A673 (cell line): ENCODE results near the gene PPP1R12C. TPM values are rescaled to one million over a fixed set of nuclear protein-coding genes. Genes with fewer than 3 reads are reported as not detected.

ENCODE experiments used
- BruUV-seq: library from RNA; stranded (reverse); fragments of 400-500 nt; replicated peaks from 2 replicates; lab custom pipeline; 2021; lab: Mats Ljungman, UMichigan
- CTCF ChIA-PET: fragments of 300-600 bp; sonication (Branson Sonifier 250); formaldehyde crosslinking; loops from one replicate; lab custom pipeline; 2022; ENCODE audit warnings: antibody characterized with exemption; lab: Charles Lee
- POLR2A ChIA-PET: fragments of 300-600 bp; sonication (Branson Sonifier 250); formaldehyde crosslinking; loops from one replicate; lab custom pipeline; 2022; ENCODE audit warnings: antibody characterized with exemption; ENCODE audit not compliant: low non-redundant PET; lab: Charles Lee
- DNase-seq: peaks from one replicate; pipeline ENCODE4 v3.0.0-alpha.2; 2015; ENCODE audit warnings: low spot score
- H3K27ac ChIP-seq: fragments of 200-600 bp; sonication (generic); 2 replicates; pipeline ENCODE4 v1.5.1; 2016; ENCODE audit warnings: mixed run types, low read depth, mild to moderate bottlenecking, mixed read lengths, antibody characterized with exemption, low read length; ENCODE audit not compliant: poor library complexity, severe bottlenecking
- H3K27me3 ChIP-seq: fragments of 200-600 bp; sonication (generic); replicated peaks from 2 replicates; pipeline ENCODE4 v1.6.1; 2017; ENCODE audit warnings: mixed run types, low read depth, mild to moderate bottlenecking, mixed read lengths, antibody characterized with exemption, low read length; ENCODE audit not compliant: insufficient read depth, poor library complexity
- H3K36me3 ChIP-seq: fragments of 200-600 bp; sonication (generic); 2 replicates; pipeline ENCODE4 v1.6.1; 2016; ENCODE audit warnings: mixed run types, mild to moderate bottlenecking, mixed read lengths, antibody characterized with exemption, low read length; ENCODE audit not compliant: insufficient read depth, poor library complexity, severe bottlenecking
- H3K4me1 ChIP-seq: fragments of 200-600 bp; sonication (generic); 2 replicates; pipeline ENCODE4 v1.6.1; 2017; ENCODE audit warnings: mixed run types, mild to moderate bottlenecking, mixed read lengths, antibody characterized with exemption, low read length; ENCODE audit not compliant: insufficient read depth, poor library complexity, severe bottlenecking
- H3K4me3 ChIP-seq: fragments of 200-600 bp; sonication (generic); 2 replicates; pipeline ENCODE4 v1.5.1; 2016; ENCODE audit warnings: low read depth, mixed run types, mild to moderate bottlenecking, mixed read lengths, low read length; ENCODE audit not compliant: poor library complexity, severe bottlenecking
- H3K9me3 ChIP-seq: fragments of 200-600 bp; sonication (generic); 2 replicates; pipeline ENCODE4 v1.6.1; 2016; ENCODE audit warnings: mixed run types, low read depth, mild to moderate bottlenecking, mixed read lengths, antibody characterized with exemption, low read length; ENCODE audit not compliant: poor library complexity, severe bottlenecking
- EZH2 ChIP-seq: fragments of 200-600 bp; sonication (generic); IDR thresholded peaks from 2 replicates; pipeline ENCODE4 v1.6.1; 2017; ENCODE audit warnings: borderline replicate concordance, low read depth, mild to moderate bottlenecking, mixed read lengths, antibody characterized with exemption, low read length; ENCODE audit not compliant: poor library complexity, severe bottlenecking
- intact Hi-C: fragments of 100-400 bp; cut with micrococcal nuclease; formaldehyde crosslinking; loops from one replicate; pipeline ENCODE4 v1.10.0; 2022; ENCODE audit not compliant: unreplicated experiment
- total RNA-seq: library from RNA; stranded (reverse); gene quantifications from 2 replicates; pipeline ENCODE4 v1.2.3, GENCODE V29; 2021
- TF ChIP-seq, protein P1 (sequence below): fragments of 300-800, 200-600 bp; sonication (generic); conservative IDR thresholded peaks from 2 replicates; pipeline ENCODE4 v1.5.1; 2017; ENCODE audit warnings: low read depth, mild to moderate bottlenecking, antibody characterized with exemption, low read length, moderate library complexity, mixed read lengths

The PPP1R12C gene
- total RNA-seq, 1 experiment from 2014 or later, result 94.6 TPM

DNA sequence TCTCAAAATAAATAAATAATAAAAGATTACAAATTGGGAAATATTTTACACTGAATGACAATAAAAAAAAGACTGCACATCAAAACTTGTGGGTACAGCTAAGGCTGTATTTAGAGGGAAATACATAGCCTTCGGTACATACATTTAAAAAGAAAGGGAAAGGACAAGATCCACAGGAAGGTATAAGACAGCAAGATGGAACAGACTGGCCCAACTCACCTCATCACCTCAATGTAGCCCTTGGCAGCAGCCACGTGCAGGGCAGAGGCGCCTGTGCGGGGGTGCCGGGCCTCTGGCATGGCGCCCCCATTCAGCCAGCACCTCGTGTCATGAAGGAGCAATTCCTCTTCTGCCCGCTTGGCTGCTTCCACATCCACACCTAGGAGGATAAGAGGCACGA lies 14.2 kb downstream of the PPP1R12C start:
- Histone ChIP-seq H3K4me1 (no peaks in the 10 kb centered on the region), H3K27ac (no peak overlapping the region), H3K9me3 (peaks cover 4% of the 10 kb centered on the region), H3K4me3 (no peak overlapping the region), H3K36me3 (peaks cover 15% of the 10 kb centered on the region), H3K27me3 (no peaks in the 10 kb centered on the region)
- ChIA-PET CTCF (no interaction called here), POLR2A (no interaction called here)
- TF ChIP-seq EZH2, result no peak
- DNase-seq, result no peak
- intact Hi-C loops, result no loop called here
- BruUV-seq, result no TSS peak

DNA sequence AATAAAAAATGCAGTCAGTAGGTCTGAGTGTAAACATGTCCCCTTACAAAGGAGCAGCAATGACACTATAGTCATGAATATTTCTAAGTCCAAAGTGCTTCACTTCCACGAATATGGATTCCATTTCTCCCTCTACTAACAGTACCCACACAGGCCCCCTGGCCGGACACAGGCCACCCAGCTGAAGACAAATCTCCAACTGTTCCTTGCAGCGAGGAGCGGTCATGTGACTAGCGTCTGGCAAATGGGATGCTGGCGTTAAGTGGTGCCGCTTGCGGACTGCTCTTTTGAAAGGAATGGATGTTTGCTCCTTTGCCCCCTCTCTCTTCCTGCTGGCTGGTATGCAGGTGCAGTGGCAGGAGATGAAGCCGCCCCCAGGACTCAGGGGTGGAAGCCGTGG lies 16.2 kb downstream of the PPP1R12C start:
- Histone ChIP-seq H3K27ac (no peak overlapping the region), H3K9me3 (peaks cover 4% of the 10 kb centered on the region), H3K4me3 (no peak overlapping the region), H3K36me3 (peaks cover 15% of the 10 kb centered on the region), H3K4me1 (no peaks in the 10 kb centered on the region), H3K27me3 (no peaks in the 10 kb centered on the region)
- POLR2A ChIA-PET, result no interaction called here
- no TSS peak for BruUV-seq
- CTCF ChIA-PET, result no interaction called here
- intact Hi-C loops, result no loop called here
- no peak for TF ChIP-seq EZH2
- TF ChIP-seq, protein P1, sequence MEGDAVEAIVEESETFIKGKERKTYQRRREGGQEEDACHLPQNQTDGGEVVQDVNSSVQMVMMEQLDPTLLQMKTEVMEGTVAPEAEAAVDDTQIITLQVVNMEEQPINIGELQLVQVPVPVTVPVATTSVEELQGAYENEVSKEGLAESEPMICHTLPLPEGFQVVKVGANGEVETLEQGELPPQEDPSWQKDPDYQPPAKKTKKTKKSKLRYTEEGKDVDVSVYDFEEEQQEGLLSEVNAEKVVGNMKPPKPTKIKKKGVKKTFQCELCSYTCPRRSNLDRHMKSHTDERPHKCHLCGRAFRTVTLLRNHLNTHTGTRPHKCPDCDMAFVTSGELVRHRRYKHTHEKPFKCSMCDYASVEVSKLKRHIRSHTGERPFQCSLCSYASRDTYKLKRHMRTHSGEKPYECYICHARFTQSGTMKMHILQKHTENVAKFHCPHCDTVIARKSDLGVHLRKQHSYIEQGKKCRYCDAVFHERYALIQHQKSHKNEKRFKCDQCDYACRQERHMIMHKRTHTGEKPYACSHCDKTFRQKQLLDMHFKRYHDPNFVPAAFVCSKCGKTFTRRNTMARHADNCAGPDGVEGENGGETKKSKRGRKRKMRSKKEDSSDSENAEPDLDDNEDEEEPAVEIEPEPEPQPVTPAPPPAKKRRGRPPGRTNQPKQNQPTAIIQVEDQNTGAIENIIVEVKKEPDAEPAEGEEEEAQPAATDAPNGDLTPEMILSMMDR, result no peak
- no peak for DNase-seq

DNA sequence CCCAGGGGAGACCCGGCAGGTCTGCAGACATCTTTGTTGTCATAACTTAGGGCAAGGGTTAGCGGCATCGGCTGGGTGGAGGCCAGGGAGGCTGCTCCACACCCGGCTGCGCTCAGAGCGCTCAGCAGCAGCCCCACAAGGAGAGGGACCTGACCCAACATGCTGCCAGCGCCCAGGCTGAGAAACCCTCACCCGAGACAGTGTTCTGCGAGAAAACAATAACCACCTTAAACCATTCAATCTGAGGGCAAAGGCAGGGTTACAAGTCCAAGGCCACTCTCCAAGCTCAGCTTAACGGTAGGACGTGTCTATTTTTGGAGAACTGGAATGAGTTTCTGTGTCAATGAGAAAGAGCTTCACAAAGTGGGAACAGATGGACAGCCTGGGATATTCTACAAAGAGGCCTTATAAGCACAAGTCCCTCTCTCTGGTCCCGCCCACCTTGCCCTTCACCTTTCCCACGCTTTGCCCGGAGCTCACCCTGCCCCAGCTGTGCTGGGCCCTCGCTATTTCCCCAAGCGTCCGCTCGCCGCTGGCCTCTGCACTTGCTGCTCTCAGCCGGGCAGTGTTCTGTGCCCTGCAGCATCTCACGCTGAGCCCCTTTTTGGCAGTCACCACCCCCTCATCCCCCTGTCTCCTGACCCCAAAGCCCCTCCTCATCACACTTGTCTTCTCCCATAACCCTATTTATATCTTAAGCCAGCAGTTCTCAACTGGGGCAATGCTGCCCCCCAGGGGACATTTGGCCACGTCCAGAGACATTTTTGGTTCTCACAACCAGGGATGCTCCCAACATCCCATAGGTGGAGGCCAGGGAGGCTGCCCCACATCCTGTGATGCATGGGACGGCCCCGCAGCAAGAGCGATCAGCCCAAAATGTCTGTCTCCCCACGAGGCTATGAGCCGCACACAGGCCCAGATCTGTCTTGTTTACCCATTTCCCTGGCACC lies 17.6 kb downstream of the PPP1R12C start:
- TF ChIP-seq EZH2, result no peak
- TF ChIP-seq, protein P1, result peak; percentile 32; the same call in 1 of the 2 replicates
- Histone ChIP-seq H3K4me3 (no peak overlapping the region), H3K4me1 (no peaks in the 10 kb centered on the region), H3K36me3 (peaks cover 15% of the 10 kb centered on the region), H3K27me3 (no peaks in the 10 kb centered on the region), H3K9me3 (peaks cover 4% of the 10 kb centered on the region), H3K27ac (no peak overlapping the region)
- ChIA-PET CTCF (interaction anchor here (0.6 kb wide), 1 partner anchor 11 kb away, joined by 4 read pairs; no protein-coding TSS in a partner anchor), POLR2A (no interaction called here)
- DNase-seq, result no peak
- intact Hi-C loops, result no loop called here
- BruUV-seq, result no TSS peak
